Measurements from ENCODE around the gene DOCK1.

Gene DOCK1

DNA sequence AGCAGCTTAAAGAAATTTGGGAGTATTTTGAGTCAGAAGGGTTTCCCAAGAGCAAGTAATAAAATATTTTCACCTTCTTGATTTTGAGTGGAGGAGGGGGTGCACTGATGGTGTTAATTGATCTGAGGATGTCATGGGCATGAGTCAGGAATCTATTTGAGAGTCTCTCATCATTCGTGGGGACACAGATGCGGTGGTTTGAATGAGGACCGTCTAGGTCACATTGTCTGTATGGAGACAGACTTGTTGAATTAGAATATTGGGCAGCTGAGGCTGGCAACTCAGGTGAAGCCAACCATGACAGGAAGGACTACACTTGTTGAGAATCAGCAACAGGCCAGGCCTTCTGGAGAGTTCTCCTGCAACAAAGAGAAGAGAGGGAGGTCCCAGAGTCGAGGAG is 164.2 kb downstream of the DOCK1 start:
- no peak for DNase-seq (ENCODE audit: low read depth)
- no peak overlapping the region for H3K4me3 ChIP-seq (ENCODE audit: low read depth, low read length)
- TF ChIP-seq POLR2A (IDR thresholded peaks at IDR 0.05; ENCODE audit: extremely low read depth, insufficient read length) (no peak), MAX (IDR thresholded peaks at IDR 0.05; ENCODE audit: low read depth, low read length) (no peak), CTCF (IDR thresholded peaks at IDR 0.05; ENCODE audit: low read depth, low read length) (no peak), MYC (IDR thresholded peaks at IDR 0.05; ENCODE audit: low read depth, low read length) (no peak)

- TF ChIP-seq POLR2A (IDR thresholded peaks at IDR 0.05; ENCODE audit: extremely low read depth, insufficient read length) (no peak), CTCF (IDR thresholded peaks at IDR 0.05; ENCODE audit: low read depth, low read length) (no peak), MAX (IDR thresholded peaks at IDR 0.05; ENCODE audit: low read depth, low read length) (no peak)
- no peak overlapping the region for H3K4me3 ChIP-seq (ENCODE audit: low read depth, low read length)
- DNase-seq (ENCODE audit: low read depth): no peak
Measured at GRCh38 chr10:127071126-127071525, 165.9 kb downstream of the DOCK1 start.

DNA sequence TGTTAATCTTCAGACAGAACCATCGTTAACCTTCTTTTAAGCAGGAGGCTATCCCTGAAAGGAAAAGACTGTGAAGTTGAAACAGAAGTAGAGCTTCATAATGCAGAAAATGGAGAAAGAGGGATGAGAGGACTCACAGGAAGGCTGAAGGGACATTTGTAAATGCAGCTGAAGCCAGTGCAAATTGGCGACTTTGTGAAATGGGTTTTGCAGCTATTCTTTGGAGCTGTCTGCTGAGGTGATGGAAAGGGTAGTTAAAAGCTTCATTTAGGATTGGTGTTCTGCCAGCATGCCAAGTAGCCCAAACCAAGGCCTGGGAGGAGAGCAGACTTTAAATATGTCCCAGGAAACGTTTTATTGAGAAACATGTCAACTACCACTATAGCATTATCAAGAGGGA is 168.4 kb downstream of the DOCK1 start:
- no peak overlapping the region for H3K4me3 ChIP-seq (ENCODE audit: low read depth, low read length)
- TF ChIP-seq CTCF (IDR thresholded peaks at IDR 0.05; ENCODE audit: low read depth, low read length) (no peak), MAX (IDR thresholded peaks at IDR 0.05; ENCODE audit: low read depth, low read length) (no peak), MYC (IDR thresholded peaks at IDR 0.05; ENCODE audit: low read depth, low read length) (no peak), POLR2A (IDR thresholded peaks at IDR 0.05; ENCODE audit: extremely low read depth, insufficient read length) (no peak)
- DNase-seq (ENCODE audit: low read depth): no peak

GRCh38 chr10:127079392-127079791 is 174.2 kb downstream of the DOCK1 start:
- no peak for DNase-seq (ENCODE audit: low read depth)
- TF ChIP-seq CTCF (IDR thresholded peaks at IDR 0.05; ENCODE audit: low read depth, low read length): no peak
- TF ChIP-seq MYC (IDR thresholded peaks at IDR 0.05; ENCODE audit: low read depth, low read length): no peak
- no peak for TF ChIP-seq MAX (IDR thresholded peaks at IDR 0.05; ENCODE audit: low read depth, low read length)
- no peak for TF ChIP-seq POLR2A (IDR thresholded peaks at IDR 0.05; ENCODE audit: extremely low read depth, insufficient read length)
- no peak overlapping the region for H3K4me3 ChIP-seq (ENCODE audit: low read depth, low read length)

GRCh38 chr10:127080317-127080716 is 175.1 kb downstream of the DOCK1 start:
- TF ChIP-seq POLR2A (IDR thresholded peaks at IDR 0.05; ENCODE audit: extremely low read depth, insufficient read length) (no peak), MYC (IDR thresholded peaks at IDR 0.05; ENCODE audit: low read depth, low read length) (no peak), CTCF (IDR thresholded peaks at IDR 0.05; ENCODE audit: low read depth, low read length) (no peak)
- H3K4me3 ChIP-seq (ENCODE audit: low read depth, low read length): no peak overlapping the region
- DNase-seq (ENCODE audit: low read depth): no peak

DNA sequence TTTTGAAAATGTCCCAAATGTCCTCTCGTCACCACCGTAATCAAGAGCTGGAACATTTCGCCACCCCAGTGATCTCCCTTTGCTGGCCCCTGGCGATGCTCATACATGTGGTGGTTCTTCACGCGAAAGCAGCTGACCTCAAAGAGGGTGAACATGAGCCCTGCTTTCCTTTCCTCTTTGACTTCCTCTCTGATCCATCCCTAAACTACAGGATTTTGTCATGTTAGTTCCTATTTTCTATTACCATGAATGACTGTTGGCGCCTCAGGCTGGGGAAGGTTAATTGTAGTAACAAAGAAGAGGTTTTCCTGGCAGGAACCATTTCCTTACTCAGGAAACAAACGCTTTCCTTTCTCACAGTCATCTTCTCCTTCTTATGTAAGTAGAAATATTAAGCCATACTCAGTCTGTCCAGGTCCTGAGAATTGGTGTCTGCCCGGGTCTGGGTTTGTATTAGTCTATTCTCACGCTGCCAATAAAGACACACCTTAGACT is 176.7 kb downstream of the DOCK1 start:
- TF ChIP-seq MYC (IDR thresholded peaks at IDR 0.05; ENCODE audit: low read depth, low read length) (no peak), POLR2A (IDR thresholded peaks at IDR 0.05; ENCODE audit: extremely low read depth, insufficient read length) (no peak), CTCF (IDR thresholded peaks at IDR 0.05; ENCODE audit: low read depth, low read length) (no peak), MAX (IDR thresholded peaks at IDR 0.05; ENCODE audit: low read depth, low read length) (no peak)
- no peak for DNase-seq (ENCODE audit: low read depth)
- H3K4me3 ChIP-seq (ENCODE audit: low read depth, low read length): no peak overlapping the region

All from NB4 (cell line).